Activated CD8-positive, alpha-beta memory T cell treated with anti-CD3 and anti-CD28 coated beads for 48 hours (primary cell): ENCODE results near the gene NTN1.
A peak's percentile ranks its signal among the peaks of the same experiment; 100 is the strongest.
"Not testable (repeated sequence)": the region's sequence is repeated elsewhere in the genome, so short reads cannot be mapped to it uniquely, and the experiment has no call there.

Experiments
- DNase-seq, 3 experiments: peaks; one replicate each; pipeline ENCODE4 v3.0.0-alpha.2; 2020; ENCODE audit warnings: low read depth in 2 of 3, low spot score in 2 of 3

Gene NTN1

GRCh38 chr17:9080296-9080914 lies 59.1 kb downstream of the NTN1 start:
- no peak for DNase-seq

GRCh38 chr17:9080983-9081382 lies 59.7 kb downstream of the NTN1 start:
- no peak for DNase-seq

- DNase-seq, result no peak
Observed at GRCh38 chr17:9086577-9086976, 65.3 kb downstream of the NTN1 start.

- DNase-seq, result no peak
Observed at GRCh38 chr17:9087921-9088320, 66.6 kb downstream of the NTN1 start.

GRCh38 chr17:9090641-9091096 lies 69.4 kb downstream of the NTN1 start:
- DNase-seq, result no peak

- no peak for DNase-seq
Observed at GRCh38 chr17:9094193-9094592, 72.9 kb downstream of the NTN1 start.

- no peak for DNase-seq
Observed at GRCh38 chr17:9095390-9095789, 74.1 kb downstream of the NTN1 start.

- no peak for DNase-seq
Observed at GRCh38 chr17:9098242-9098825, 77.0 kb downstream of the NTN1 start.

- no peak for DNase-seq
Observed at GRCh38 chr17:9101356-9101755, 80.0 kb downstream of the NTN1 start.

GRCh38 chr17:9103193-9103592 lies 81.9 kb downstream of the NTN1 start:
- not testable (repeated sequence) for DNase-seq

- DNase-seq, result no peak
Observed at GRCh38 chr17:9104370-9105041, 83.2 kb downstream of the NTN1 start.

GRCh38 chr17:9105068-9105868 lies 84.0 kb downstream of the NTN1 start:
- DNase-seq, result no peak

GRCh38 chr17:9106278-9106677 lies 85.0 kb downstream of the NTN1 start:
- DNase-seq, result not testable (repeated sequence)

- DNase-seq, result no peak
Observed at GRCh38 chr17:9107527-9107926, 86.2 kb downstream of the NTN1 start.

- no peak for DNase-seq
Observed at GRCh38 chr17:9108146-9108545, 86.8 kb downstream of the NTN1 start.

GRCh38 chr17:9109933-9110332 lies 88.6 kb downstream of the NTN1 start:
- no peak for DNase-seq

- DNase-seq, result no peak
Observed at GRCh38 chr17:9110501-9110900, 89.2 kb downstream of the NTN1 start.

- peak; percentile 10 to 46 (median 31) for DNase-seq
Observed at GRCh38 chr17:9115214-9116191, 94.2 kb downstream of the NTN1 start.

GRCh38 chr17:9116311-9116835 lies 95.1 kb downstream of the NTN1 start:
- DNase-seq, result no peak

GRCh38 chr17:9116861-9117568 lies 95.7 kb downstream of the NTN1 start:
- DNase-seq, result no peak
